ENCODE results near the gene TUT1.
A peak's percentile ranks its signal among the peaks of the same experiment; 100 is the strongest.
"Not testable (repeated sequence)": the region's sequence is repeated elsewhere in the genome, so short reads cannot be mapped to it uniquely, and the experiment has no call there.

TUT1 gene

GRCh38 chr11:62569611-62570010, 21.7 kb downstream of the TUT1 start:
- no peak for DNase-seq (ENCODE audit: low read depth, low spot score)
- in situ Hi-C loops (cut with HindIII; ENCODE audit: low sequenced_read_pairs) = no loop called here
- no peak for TF ChIP-seq CTCF (IDR thresholded peaks at IDR 0.05; ENCODE audit: low read depth, low read length)
- no peak overlapping the region for H3K4me3 ChIP-seq (ENCODE audit: low read depth, low read length)

- H3K4me3 ChIP-seq (ENCODE audit: low read depth, low read length) = no peak overlapping the region
- in situ Hi-C loops (cut with HindIII; ENCODE audit: low sequenced_read_pairs) = no loop called here
- no peak for DNase-seq (ENCODE audit: low read depth, low spot score)
- no peak for TF ChIP-seq CTCF (IDR thresholded peaks at IDR 0.05; ENCODE audit: low read depth, low read length)
Measured at GRCh38 chr11:62567018-62567633, 24.2 kb downstream of the TUT1 start.

GRCh38 chr11:62566247-62566646, 25.1 kb downstream of the TUT1 start:
- in situ Hi-C loops (cut with HindIII; ENCODE audit: low sequenced_read_pairs) = no loop called here
- H3K4me3 ChIP-seq (ENCODE audit: low read depth, low read length) = no peak overlapping the region
- no peak for DNase-seq (ENCODE audit: low read depth, low spot score)
- TF ChIP-seq CTCF (IDR thresholded peaks at IDR 0.05; ENCODE audit: low read depth, low read length) = no peak

- H3K4me3 ChIP-seq (ENCODE audit: low read depth, low read length) = no peak overlapping the region
- no peak for TF ChIP-seq CTCF (IDR thresholded peaks at IDR 0.05; ENCODE audit: low read depth, low read length)
- DNase-seq (ENCODE audit: low read depth, low spot score) = no peak
- in situ Hi-C loops (cut with HindIII; ENCODE audit: low sequenced_read_pairs) = no loop called here
Measured at GRCh38 chr11:62565100-62565802, 26.1 kb downstream of the TUT1 start.

GRCh38 chr11:62561677-62562230, 29.6 kb downstream of the TUT1 start:
- DNase-seq (ENCODE audit: low read depth, low spot score); in situ Hi-C loops (cut with HindIII; ENCODE audit: low sequenced_read_pairs); H3K4me3 ChIP-seq (ENCODE audit: low read depth, low read length): not testable (repeated sequence)

- peak; percentile 91 for TF ChIP-seq CTCF (IDR thresholded peaks at IDR 0.05; ENCODE audit: low read depth, low read length)
- in situ Hi-C loops (cut with HindIII; ENCODE audit: low sequenced_read_pairs) = no loop called here
- no peak overlapping the region for H3K4me3 ChIP-seq (ENCODE audit: low read depth, low read length)
- DNase-seq (ENCODE audit: low read depth, low spot score) = peak; percentile 97
Measured at GRCh38 chr11:62560566-62561103, 30.7 kb downstream of the TUT1 start.

GRCh38 chr11:62559626-62560025, 31.7 kb downstream of the TUT1 start:
- H3K4me3 ChIP-seq (ENCODE audit: low read depth, low read length); in situ Hi-C loops (cut with HindIII; ENCODE audit: low sequenced_read_pairs); DNase-seq (ENCODE audit: low read depth, low spot score): not testable (repeated sequence)

Data from astrocyte of the spinal cord (primary cell).